GM18867 (cell line): ENCODE measurements around the gene ZSCAN21.
"Not testable (repeated sequence)": the region's sequence is repeated elsewhere in the genome, so short reads cannot be mapped to it uniquely, and the experiment has no call there.

Source experiments
- ATAC-seq: cut with Tn5 transposase; IDR thresholded peaks from one replicate; pipeline ENCODE4 v1.9.1; 2021; ENCODE audit warnings: mild to moderate bottlenecking, moderate library complexity; ENCODE audit not compliant: unreplicated experiment

The ZSCAN21 gene

GRCh38 chr7:100049441-100050291 is at the start of gene ZSCAN21:
Gene ZSCAN21, plus strand, starts transcription at chr7:100049774. Its CDS starts 7,233 bp downstream, at chr7:100057007.
- peak; percentile 84 for ATAC-seq

GRCh38 chr7:100000239-100000638 is 49.3 kb upstream of the ZSCAN21 start:
- no peak for ATAC-seq

GRCh38 chr7:100003711-100004661 is 45.6 kb upstream of the ZSCAN21 start:
- ATAC-seq = no peak

GRCh38 chr7:100007887-100008286 is 41.7 kb upstream of the ZSCAN21 start:
- ATAC-seq = no peak

- no peak for ATAC-seq
Measured at GRCh38 chr7:100008525-100008924, 41.0 kb upstream of the ZSCAN21 start.

- ATAC-seq = not testable (repeated sequence)
Measured at GRCh38 chr7:100009952-100010351, 39.6 kb upstream of the ZSCAN21 start.

- no peak for ATAC-seq
Measured at GRCh38 chr7:100010901-100011300, 38.7 kb upstream of the ZSCAN21 start.

GRCh38 chr7:100011516-100011915 is 38.1 kb upstream of the ZSCAN21 start:
- ATAC-seq = no peak

GRCh38 chr7:100012385-100013327 is 36.9 kb upstream of the ZSCAN21 start:
- ATAC-seq = not testable (repeated sequence)

GRCh38 chr7:100013328-100013676 is 36.3 kb upstream of the ZSCAN21 start:
- ATAC-seq = no peak

- peak; percentile 94 for ATAC-seq
Measured at GRCh38 chr7:100015232-100016214, 34.1 kb upstream of the ZSCAN21 start, which contains the start of gene ZKSCAN1. Gene ZKSCAN1, plus strand, starts transcription at chr7:100015596. Its CDS starts 7,911 bp downstream, at chr7:100023507.

- no peak for ATAC-seq
Measured at GRCh38 chr7:100016215-100016901, 33.2 kb upstream of the ZSCAN21 start.

- ATAC-seq = no peak
Measured at GRCh38 chr7:100017300-100017699, 32.3 kb upstream of the ZSCAN21 start.

GRCh38 chr7:100017875-100018274 is 31.7 kb upstream of the ZSCAN21 start:
- no peak for ATAC-seq

GRCh38 chr7:100019908-100020307 is 29.7 kb upstream of the ZSCAN21 start:
- no peak for ATAC-seq

GRCh38 chr7:100021297-100021696 is 28.3 kb upstream of the ZSCAN21 start:
- ATAC-seq = no peak

- no peak for ATAC-seq
Measured at GRCh38 chr7:100022621-100023020, 27.0 kb upstream of the ZSCAN21 start.

GRCh38 chr7:100023526-100023925 is 26.0 kb upstream of the ZSCAN21 start:
- no peak for ATAC-seq
